ENCODE measurements around the gene IL17C. TPM values are rescaled to one million over a fixed set of nuclear protein-coding genes. Genes with fewer than 3 reads are reported as not detected.

IL17C gene
- total and polyA plus RNA-seq, 2 of the 8 experiments (the other 6 are each of a cell fraction or from before 2014, with no cell fraction given) = 1.1 to 1.9 TPM

DNA sequence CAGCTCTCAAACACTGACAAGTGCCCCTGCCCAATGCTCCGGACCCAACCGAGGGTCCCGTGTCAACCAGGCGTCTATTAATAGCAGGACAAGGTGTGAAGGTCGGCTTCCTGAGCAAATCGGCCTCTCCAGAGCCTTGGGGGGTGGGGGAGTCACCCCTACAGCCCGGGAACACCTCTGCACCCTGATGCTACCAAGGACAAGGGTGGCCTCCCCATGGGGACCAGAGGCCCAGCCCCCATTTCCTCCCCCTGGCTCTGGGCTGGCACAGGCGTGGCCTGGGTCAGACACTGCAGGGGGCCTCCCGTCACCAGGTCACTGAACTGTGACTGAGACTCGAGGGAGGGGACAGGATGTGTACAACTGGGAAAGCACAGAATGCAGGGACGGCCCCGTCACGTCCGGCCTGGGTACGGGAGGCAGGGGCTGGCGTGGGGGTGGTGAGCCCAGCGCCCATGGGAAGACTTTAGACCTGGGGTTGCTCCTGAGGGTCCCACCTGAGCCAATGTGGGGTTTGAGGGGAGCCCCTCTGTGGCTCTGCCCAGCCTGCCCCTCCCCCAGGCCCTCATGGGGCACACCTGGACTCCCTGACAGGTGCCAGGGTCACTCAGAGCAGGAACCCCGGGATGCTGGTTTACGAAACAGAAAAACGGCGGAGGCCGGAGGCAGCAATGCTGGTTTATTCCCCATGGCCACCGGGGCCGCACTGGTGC lies 13.1 kb downstream of the IL17C start:
- no peak overlapping the region for H3K18ac ChIP-seq (ENCODE audit: extremely low read depth, low read length)
- H3K4me1 ChIP-seq (replicated peaks in 1 of 4; ENCODE audit: control insufficient read depth in 3 of 4, insufficient read depth in 4 of 4, low read length in 3 of 4) = peaks cover 0 to 11% (median 7%) of the 10 kb centered on the region in 4 experiments; a peak in 5 of 7 replicates
- no peaks in the 10 kb centered on the region; a peak in 1 of 4 replicates for H3K79me2 ChIP-seq (ENCODE audit: control insufficient read depth in 1 of 2, insufficient read depth in 2 of 2, low read length in 2 of 2)
- 72% methylated on average over 24 of the region's 24 CpGs; no CpG with 5 or more reads in 1 of the 2 experiments for WGBS, 2 experiments (ENCODE audit: extremely low coverage in 1 of 2, insufficient coverage in 1 of 2, insufficient read length in 1 of 2, insufficient replicate concordance in 2 of 2, low coverage in 1 of 2, low lambda C conversion rate in 2 of 2, missing lambda C conversion rate in 1 of 2)
- no peak overlapping the region for H3K9ac ChIP-seq (replicated peaks in 1 of 4; ENCODE audit: extremely low read depth in 1 of 4, low read depth in 3 of 4, low read length in 3 of 4)
- no peak overlapping the region for H3K23ac ChIP-seq (ENCODE audit: insufficient read length)
- no peak overlapping the region for H2BK120ac ChIP-seq (replicated peaks; ENCODE audit: low read depth, low read length)
- H2BK12ac ChIP-seq (ENCODE audit: low read depth, low read length) = no peak overlapping the region
- no peak overlapping the region for H2BK20ac ChIP-seq (ENCODE audit: low read length)
- no peak for FAIRE-seq
- no peak overlapping the region for H2BK15ac ChIP-seq (ENCODE audit: low read length)
- H3K4me2 ChIP-seq (ENCODE audit: insufficient read depth in 1 of 2, low read depth in 2 of 2, low read length in 2 of 2) = peak overlapping the region; percentile 80 to 92
- 0 out of 2 replicates have a peak overlapping the region, but pooled peaks have one; percentile 57 for H4K8ac ChIP-seq (ENCODE audit: extremely low read depth, insufficient read depth, low read length)
- no peak for DNase-seq (ENCODE audit: low read depth in 1 of 2, low spot score in 2 of 2)
- H3K27ac ChIP-seq (ENCODE audit: low read depth, low read length) = no peak overlapping the region
- H4K91ac ChIP-seq (replicated peaks; ENCODE audit: insufficient read length, low read length) = no peak overlapping the region
- ChIA-PET CTCF (ENCODE audit: partially characterized antibody) (interaction anchor here (0.5 to 1.6 kb wide), 2 partner anchors 19 to 136 kb away, joined by 3 read pairs; no protein-coding TSS in a partner anchor), POLR2A (ENCODE audit: partially characterized antibody) (interaction anchor here (1.7 to 4.9 kb wide), 3 partner anchors 9 to 12 kb away, joined by 5 to 35 read pairs (median 19); partner anchors contain the start of genes IL17C and MVD)
- H4K20me1 ChIP-seq (replicated peaks in 1 of 2; ENCODE audit: control insufficient read depth in 1 of 2, insufficient read depth in 2 of 2, low read length in 2 of 2) = peaks cover under 1 to 26% of the 10 kb centered on the region in 2 experiments
- no peak overlapping the region for H3K56ac ChIP-seq (replicated peaks; ENCODE audit: insufficient read length, low read depth, low read length)
- peak overlapping the region; percentile 67 for H3K4ac ChIP-seq (replicated peaks; ENCODE audit: insufficient read length, low read depth, low read length)
- peaks cover 6% of the 10 kb centered on the region for H3K79me1 ChIP-seq (ENCODE audit: low read depth, low read length)
- H3K14ac ChIP-seq (ENCODE audit: insufficient read length) = no peak overlapping the region
- H3K27me3 ChIP-seq (replicated peaks in 1 of 4; ENCODE audit: control insufficient read depth in 3 of 4, extremely low read depth in 1 of 4, insufficient read depth in 3 of 4, low read length in 3 of 4) = no peaks in the 10 kb centered on the region
- peak overlapping the region; percentile 55; the same call in 1 of the 2 replicates for H2BK5ac ChIP-seq (ENCODE audit: low read depth, low read length)
- peak overlapping the region; percentile 31 to 95 (median 54); a peak in 5 of 8 replicates for H3K4me3 ChIP-seq (ENCODE audit: extremely low read depth in 1 of 4, insufficient read depth in 2 of 4, low read depth in 3 of 4, low read length in 4 of 4)
- H3K9me3 ChIP-seq (ENCODE audit: insufficient read depth in 2 of 2, low read depth in 1 of 2, low read length in 1 of 2) = no peaks in the 10 kb centered on the region
- no peak overlapping the region for H2AK5ac ChIP-seq (ENCODE audit: low read depth, low read length)
- H3K23me2 ChIP-seq (ENCODE audit: low read depth, low read length) = peaks cover 10% of the 10 kb centered on the region; the same call in 1 of the 2 replicates
- H3K36me3 ChIP-seq (ENCODE audit: control insufficient read depth in 2 of 4, insufficient read depth in 4 of 4, low read length in 3 of 4) = peaks cover 3 to 24% (median 4%) of the 10 kb centered on the region in 4 experiments; a peak in 7 of 8 replicates
- H4K5ac ChIP-seq (ENCODE audit: insufficient read length, low read depth, low read length) = peak overlapping the region; percentile 36
- H2AFZ ChIP-seq (ENCODE audit: low read length) = no peak overlapping the region
- TF ChIP-seq CEBPB (IDR thresholded peaks at IDR 0.05; ENCODE audit: low read depth, low read length) (no peak), RFX5 (IDR thresholded peaks at IDR 0.05; ENCODE audit: borderline replicate concordance, low read depth, low read length) (no peak), BRCA1 (IDR thresholded peaks at IDR 0.05; ENCODE audit: low read depth, low read length) (no peak), SP2 (IDR thresholded peaks at IDR 0.05; ENCODE audit: low read length) (no peak), RBBP5 (IDR thresholded peaks at IDR 0.05; ENCODE audit: borderline replicate concordance, low read depth, low read length) (no peak), POLR2A (IDR thresholded peaks at IDR 0.05; ENCODE audit: control extremely low read depth in 1 of 2, low read depth in 2 of 2, low read length in 2 of 2) (no peak), EP300 (IDR thresholded peaks at IDR 0.05; ENCODE audit: borderline replicate concordance in 1 of 2, low read depth in 2 of 2, low read length in 2 of 2) (no peak), BCL11A (IDR thresholded peaks at IDR 0.05; ENCODE audit: low read depth in 2 of 2, low read length in 2 of 2) (no peak), YY1 (IDR thresholded peaks at IDR 0.05; ENCODE audit: low read depth, low read length) (no peak), CBX5 (IDR thresholded peaks at IDR 0.05; ENCODE audit: low read depth, low read length) (no peak)
- TF ChIP-seq, protein P1, sequence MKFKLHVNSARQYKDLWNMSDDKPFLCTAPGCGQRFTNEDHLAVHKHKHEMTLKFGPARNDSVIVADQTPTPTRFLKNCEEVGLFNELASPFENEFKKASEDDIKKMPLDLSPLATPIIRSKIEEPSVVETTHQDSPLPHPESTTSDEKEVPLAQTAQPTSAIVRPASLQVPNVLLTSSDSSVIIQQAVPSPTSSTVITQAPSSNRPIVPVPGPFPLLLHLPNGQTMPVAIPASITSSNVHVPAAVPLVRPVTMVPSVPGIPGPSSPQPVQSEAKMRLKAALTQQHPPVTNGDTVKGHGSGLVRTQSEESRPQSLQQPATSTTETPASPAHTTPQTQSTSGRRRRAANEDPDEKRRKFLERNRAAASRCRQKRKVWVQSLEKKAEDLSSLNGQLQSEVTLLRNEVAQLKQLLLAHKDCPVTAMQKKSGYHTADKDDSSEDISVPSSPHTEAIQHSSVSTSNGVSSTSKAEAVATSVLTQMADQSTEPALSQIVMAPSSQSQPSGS (IDR thresholded peaks at IDR 0.05; ENCODE audit: low read length) = no peak

Measured in H1 (cell line).